HepG2 (cell line): ENCODE results near the gene TBC1D10B. TPM values are rescaled to one million over a fixed set of nuclear protein-coding genes. Genes with fewer than 3 reads are reported as not detected.

Experiments used
- CBX1 ChIP-seq: IDR thresholded peaks from one replicate; pipeline ENCODE4 v1.6.1; 2016; ENCODE audit warnings: antibody characterized with exemption, low read depth
- E2F5 ChIP-seq: sonication (generic); formaldehyde crosslinking; conservative IDR thresholded peaks from 2 replicates; pipeline ENCODE4 v1.4.0; 2020; ENCODE audit warnings: missing genetic modification reagents
- GLMP ChIP-seq: sonication (generic); formaldehyde crosslinking; IDR thresholded peaks from 2 replicates; pipeline ENCODE4 v1.9.0; 2021; ENCODE audit warnings: missing genetic modification reagents, mild to moderate bottlenecking, borderline replicate concordance
- HCFC1 ChIP-seq: fragments of 150-350 bp; IDR thresholded peaks from 2 replicates; pipeline ENCODE4 v1.6.1; 2014; ENCODE audit warnings: low read depth, low read length
- MIER3 ChIP-seq: IDR thresholded peaks from 2 replicates; pipeline ENCODE4 v1.6.1; 2016; ENCODE audit warnings: missing compliant biosample characterization, borderline replicate concordance
- PAX8 ChIP-seq: sonication (generic); formaldehyde crosslinking; IDR thresholded peaks from 2 replicates; pipeline ENCODE4 v1.8.0; 2022; ENCODE audit warnings: mild to moderate bottlenecking, missing genetic modification reagents, borderline replicate concordance
- PBX3 ChIP-seq: sonication (generic); formaldehyde crosslinking; IDR thresholded peaks from 2 replicates; pipeline ENCODE4 v1.8.1; 2023; ENCODE audit warnings: missing genetic modification reagents, inconsistent platforms, borderline replicate concordance
- SCMH1 ChIP-seq: sonication (generic); formaldehyde crosslinking; IDR thresholded peaks from 2 replicates; pipeline ENCODE4 v1.9.0; 2021; ENCODE audit warnings: missing genetic modification reagents, mild to moderate bottlenecking, borderline replicate concordance
- YY1 ChIP-seq: IDR thresholded peaks from 2 replicates; pipeline ENCODE4 v1.6.1; 2011; ENCODE audit warnings: low read length, low read depth, moderate library complexity, mild to moderate bottlenecking; ENCODE audit not compliant: insufficient read depth, insufficient replicate concordance
- ZFAT ChIP-seq: sonication (generic); formaldehyde crosslinking; conservative IDR thresholded peaks from 2 replicates; pipeline ENCODE4 v1.8.1; 2023; ENCODE audit warnings: missing genetic modification reagents, inconsistent platforms
- ZFP41 ChIP-seq: sonication (generic); formaldehyde crosslinking; IDR thresholded peaks from 2 replicates; pipeline ENCODE4 v1.4.0; 2020; ENCODE audit warnings: mild to moderate bottlenecking, missing genetic modification reagents, borderline replicate concordance
- ZKSCAN1 ChIP-seq: fragments of 150-350 bp; IDR thresholded peaks from 2 replicates; pipeline ENCODE4 v1.6.1; 2014; ENCODE audit warnings: low read length
- ZNF121 ChIP-seq: sonication (generic); formaldehyde crosslinking; IDR thresholded peaks from 2 replicates; pipeline ENCODE4 v1.5.0; 2020; ENCODE audit warnings: mild to moderate bottlenecking, missing genetic modification reagents
- ZNF136 ChIP-seq: sonication (generic); formaldehyde crosslinking; IDR thresholded peaks from 2 replicates; pipeline ENCODE4 v1.8.1; 2022; ENCODE audit warnings: low read depth, mild to moderate bottlenecking, moderate library complexity, missing genetic modification reagents
- ZNF275 ChIP-seq: sonication (generic); formaldehyde crosslinking; IDR thresholded peaks from 2 replicates; pipeline ENCODE4 v1.8.0; 2022; ENCODE audit warnings: missing genetic modification reagents, mild to moderate bottlenecking, inconsistent platforms, borderline replicate concordance
- ZNF512B ChIP-seq: sonication (generic); formaldehyde crosslinking; IDR thresholded peaks from 2 replicates; pipeline ENCODE4 v1.5.1; 2020; ENCODE audit warnings: missing genetic modification reagents, mild to moderate bottlenecking, borderline replicate concordance
- ZSCAN20 ChIP-seq: sonication (generic); formaldehyde crosslinking; IDR thresholded peaks from 2 replicates; pipeline ENCODE4 v1.4.0; 2020; ENCODE audit warnings: missing genetic modification reagents, mild to moderate bottlenecking, borderline replicate concordance
- polyA plus RNA-seq, 8 experiments: library from polyadenylated mRNA; depleted of rRNA in 3 of 8; stranded (reverse) in 7 of 8; unstranded in 1 of 8; fragments of >200 nt; fragmentation: Illumina TruSeq in 4 of 8; extraction: Trizol in 4 of 8; gene quantifications; 2 replicates each; pipeline versions ENCODE4 v1.2.1 to v1.2.3, GENCODE V29; 2011 to 2016; ENCODE audit warnings: low read depth in 4 of 8, missing spikeins in 1 of 8, mixed read lengths in 1 of 8; ENCODE audit not compliant: insufficient read depth in 1 of 8
- total RNA-seq, 5 experiments: library from RNA; depleted of rRNA; stranded (reverse); fragments of >200 nt; fragmentation: Illumina TruSeq; extraction: Trizol; gene quantifications; 2 replicates each; pipeline ENCODE4 v1.2.3, GENCODE V29; 2016; ENCODE audit warnings: low read depth in 1 of 5

Gene TBC1D10B
- total and polyA plus RNA-seq, 2 of the 13 experiments (the other 11 are each of a cell fraction or from before 2014, with no cell fraction given), result 15.7 to 24.8 TPM

GRCh38 chr16:30335598-30336474 is 34.5 kb downstream of the TBC1D10B start (continued):
- no peak; the same call in 1 of the 2 replicates for TF ChIP-seq PBX3 (CRISPR knock-in tag)
- TF ChIP-seq E2F5, result no peak
- no peak for TF ChIP-seq ZNF121 (CRISPR knock-in tag)
- TF ChIP-seq HCFC1, result no peak; the same call in 1 of the 2 replicates
- TF ChIP-seq CBX1, result no peak
- TF ChIP-seq ZSCAN20, result peak; percentile 24; the same call in 1 of the 2 replicates
- no peak for TF ChIP-seq ZNF512B (CRISPR knock-in tag)
- TF ChIP-seq GLMP, result no peak
- TF ChIP-seq PAX8, result no peak
- TF ChIP-seq ZNF275 (CRISPR knock-in tag), result peak; percentile 42; the same call in 1 of the 2 replicates
- TF ChIP-seq ZFP41 (CRISPR knock-in tag), result no peak
- no peak for TF ChIP-seq SCMH1 (CRISPR knock-in tag)
- no peak for TF ChIP-seq ZKSCAN1
- peak; percentile 6 for TF ChIP-seq YY1
- TF ChIP-seq ZNF136 (CRISPR knock-in tag), result 0 out of 2 replicates have a peak, but pooled peaks have one; percentile 74
- no peak for TF ChIP-seq ZFAT (CRISPR knock-in tag)
- TF ChIP-seq MIER3 (CRISPR knock-in tag), result peak; percentile 56; the same call in 1 of the 2 replicates
